Keratinocyte (primary cell): ENCODE measurements around the gene NT5M. TPM values are rescaled to one million over a fixed set of nuclear protein-coding genes. Genes with fewer than 3 reads are reported as not detected.

ENCODE experiments used
- DNase-seq: peaks from one replicate; pipeline ENCODE4 v3.0.0-alpha.2; 2011; ENCODE audit warnings: low read depth, missing footprints, low spot score
- FAIRE-seq: peaks from 2 replicates; lab custom pipeline; 2011; peaks lifted over from hg19 to GRCh38; lab: Jason Lieb, UNC
- H2AFZ ChIP-seq: 2 replicates; pipeline ENCODE4 v1.6.0; 2012; ENCODE audit warnings: low read length, control low read depth, inconsistent platforms; ENCODE audit not compliant: control insufficient read depth
- H3K27ac ChIP-seq: 2 replicates; pipeline ENCODE4 v1.5.1; 2011; ENCODE audit warnings: low read length; ENCODE audit not compliant: control insufficient read depth, insufficient read depth
- H3K27me3 ChIP-seq: 3 replicates; pipeline ENCODE4 v1.6.0; 2011; ENCODE audit warnings: low read length; ENCODE audit not compliant: control insufficient read depth, insufficient read depth; ENCODE audit errors: extremely low read depth
- H3K36me3 ChIP-seq, 2 experiments: 2 replicates in 1 of 2; 3 replicates in 1 of 2; pipeline ENCODE4 v1.5.1; 2011; ENCODE audit warnings: low read length in 2 of 2, mild to moderate bottlenecking in 1 of 2; ENCODE audit not compliant: control insufficient read depth in 2 of 2, insufficient read depth in 2 of 2; ENCODE audit errors: extremely low read depth in 1 of 2
- H3K4me1 ChIP-seq: 3 replicates; pipeline ENCODE4 v1.5.1; 2011; ENCODE audit warnings: low read length; ENCODE audit not compliant: control insufficient read depth, insufficient read depth; ENCODE audit errors: extremely low read depth
- H3K4me2 ChIP-seq: 3 replicates; pipeline ENCODE4 v1.6.0; 2011; ENCODE audit warnings: low read depth, low read length; ENCODE audit not compliant: control insufficient read depth, insufficient read depth; ENCODE audit errors: extremely low read depth
- H3K4me3 ChIP-seq, 3 experiments: fragments of 200-600 bp in 1 of 3; sonication (generic) in 1 of 3; 2 replicates in 2 of 3; 3 replicates in 1 of 3; pipeline ENCODE4 v1.5.1; 2011 to 2016; ENCODE audit warnings: low read length in 3 of 3, mild to moderate bottlenecking in 3 of 3, control low read depth in 2 of 3, inconsistent platforms in 1 of 3, low read depth in 1 of 3, mixed read lengths in 1 of 3, mixed run types in 1 of 3, moderate library complexity in 1 of 3; ENCODE audit not compliant: control insufficient read depth in 2 of 3, insufficient read depth in 2 of 3; ENCODE audit errors: extremely low read depth in 1 of 3
- H3K79me2 ChIP-seq: 2 replicates; pipeline ENCODE4 v1.6.0; 2012; ENCODE audit warnings: low read length; ENCODE audit not compliant: control insufficient read depth, insufficient read depth
- H3K9ac ChIP-seq: 3 replicates; pipeline ENCODE4 v1.6.0; 2011; ENCODE audit warnings: low read length; ENCODE audit not compliant: control insufficient read depth, insufficient read depth; ENCODE audit errors: extremely low read depth
- H3K9me1 ChIP-seq: 3 replicates; pipeline ENCODE4 v1.6.0; 2011; ENCODE audit warnings: low read length; ENCODE audit not compliant: control insufficient read depth, insufficient read depth; ENCODE audit errors: extremely low read depth
- H3K9me3 ChIP-seq: 2 replicates; pipeline ENCODE4 v1.5.1; 2012; ENCODE audit warnings: low read depth, low read length; ENCODE audit not compliant: control insufficient read depth
- H4K20me1 ChIP-seq: 3 replicates; pipeline ENCODE4 v1.6.0; 2011; ENCODE audit warnings: low read length; ENCODE audit not compliant: control insufficient read depth, insufficient read depth; ENCODE audit errors: extremely low read depth
- CTCF ChIP-seq, 3 experiments: IDR thresholded peaks in 1 of 3; conservative IDR thresholded peaks in 1 of 3; optimal IDR thresholded peaks in 1 of 3; 2 replicates in 2 of 3; 3 replicates in 1 of 3; pipeline versions ENCODE3 to v1.5.1; 2011; ENCODE audit warnings: low read length in 3 of 3, mild to moderate bottlenecking in 3 of 3, moderate library complexity in 2 of 3, control low read depth in 1 of 3, inconsistent platforms in 1 of 3; ENCODE audit not compliant: insufficient read depth in 2 of 3; ENCODE audit errors: extremely low read depth in 1 of 3
- EZH2 ChIP-seq: IDR thresholded peaks from one replicate; pipeline ENCODE4 v1.6.1; 2012; ENCODE audit warnings: inconsistent platforms, mild to moderate bottlenecking, low read length, moderate library complexity
- dilution Hi-C: fragments of 300-500 bp; cut with MboI; formaldehyde crosslinking; loops from one replicate; pipeline ENCODE4 v1.7.0; 2020; ENCODE audit warnings: low sequenced_read_pairs; ENCODE audit not compliant: extremely low pct_ligation_motif_present
- polyA plus RNA-seq, 5 experiments: library from polyadenylated mRNA; depleted of rRNA in 3 of 5; stranded (reverse) in 3 of 5; stranded (forward) in 1 of 5; unstranded in 1 of 5; fragments of >200 nt; gene quantifications; 1 replicate in 1 of 5; 2 replicates in 3 of 5; 3 replicates in 1 of 5; pipeline versions ENCODE4 v1.2.1 to v1.2.3, GENCODE V29; 2011 to 2012; ENCODE audit warnings: missing spikeins in 2 of 5, low read depth in 1 of 5, low replicate concordance in 1 of 5

NT5M gene
- polyA plus RNA-seq, 1 donor (not counting 4 experiments of a cell fraction or from before 2014, with no cell fraction given): 0.16 TPM

DNA sequence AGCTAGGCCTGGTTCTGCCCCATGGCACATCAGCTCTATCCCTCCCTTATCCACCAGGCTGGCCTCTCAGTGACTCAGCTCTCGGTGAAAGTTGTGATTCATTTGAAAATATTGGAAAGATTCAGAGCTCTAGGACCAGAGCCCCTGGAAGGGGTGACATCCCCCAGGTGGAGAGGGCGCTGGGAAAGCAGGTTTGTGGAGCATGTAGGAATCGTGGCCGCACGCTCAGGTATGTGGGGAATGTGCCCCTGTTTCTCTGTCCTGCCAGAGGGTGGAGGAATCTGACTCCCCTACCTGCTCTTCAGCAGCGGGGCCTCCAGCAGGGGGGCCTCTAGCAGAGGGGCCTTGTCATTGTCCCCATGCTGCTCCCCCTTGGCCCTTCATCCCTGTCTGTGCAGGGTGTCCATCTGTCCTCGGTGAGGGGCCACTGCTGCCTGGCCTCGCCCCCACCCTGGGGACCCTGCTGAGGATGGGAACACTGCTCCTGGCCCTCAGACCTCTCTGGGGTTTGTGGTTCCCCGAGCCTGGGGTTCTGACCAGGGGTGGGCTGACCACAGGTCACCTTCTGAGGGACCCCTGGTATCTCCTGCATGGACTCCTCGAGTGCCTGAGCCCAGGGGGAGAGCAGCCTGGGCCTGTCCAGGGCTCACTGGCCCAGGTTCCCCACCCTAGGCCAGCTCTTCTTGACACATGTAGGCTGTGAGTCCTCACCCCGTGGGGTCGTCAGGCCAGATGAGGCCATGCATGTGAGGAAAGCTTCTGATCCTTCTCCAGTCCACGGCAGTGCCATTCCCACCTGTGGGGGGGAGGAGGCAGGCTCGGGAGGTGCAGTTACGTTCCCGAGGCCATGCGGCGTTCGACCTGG is 47.5 kb downstream of the NT5M start:
- Histone ChIP-seq H2AFZ (no peak overlapping the region), H3K4me2 (no peak overlapping the region), H3K9me1 (no peaks in the 10 kb centered on the region), H3K4me3 (no peak overlapping the region), H3K79me2 (no peaks in the 10 kb centered on the region), H3K9me3 (no peaks in the 10 kb centered on the region), H3K27me3 (peaks cover 23% of the 10 kb centered on the region), H3K4me1 (peaks cover 3% of the 10 kb centered on the region), H3K27ac (no peak overlapping the region), H3K36me3 (no peaks in the 10 kb centered on the region), H3K9ac (no peak overlapping the region), H4K20me1 (no peaks in the 10 kb centered on the region)
- DNase-seq: no peak
- dilution Hi-C loops: no loop called here
- no peak for TF ChIP-seq EZH2
- TF ChIP-seq CTCF (optimal IDR thresholded peaks at IDR 0.05 in 1 of 3, IDR thresholded peaks at IDR 0.05 in 1 of 3, conservative IDR thresholded peaks at IDR 0.05 in 1 of 3; ENCODE audit: extremely low read depth in 1 of 3, insufficient read depth in 2 of 3, low read length in 3 of 3): no peak
- no peak for FAIRE-seq

DNA sequence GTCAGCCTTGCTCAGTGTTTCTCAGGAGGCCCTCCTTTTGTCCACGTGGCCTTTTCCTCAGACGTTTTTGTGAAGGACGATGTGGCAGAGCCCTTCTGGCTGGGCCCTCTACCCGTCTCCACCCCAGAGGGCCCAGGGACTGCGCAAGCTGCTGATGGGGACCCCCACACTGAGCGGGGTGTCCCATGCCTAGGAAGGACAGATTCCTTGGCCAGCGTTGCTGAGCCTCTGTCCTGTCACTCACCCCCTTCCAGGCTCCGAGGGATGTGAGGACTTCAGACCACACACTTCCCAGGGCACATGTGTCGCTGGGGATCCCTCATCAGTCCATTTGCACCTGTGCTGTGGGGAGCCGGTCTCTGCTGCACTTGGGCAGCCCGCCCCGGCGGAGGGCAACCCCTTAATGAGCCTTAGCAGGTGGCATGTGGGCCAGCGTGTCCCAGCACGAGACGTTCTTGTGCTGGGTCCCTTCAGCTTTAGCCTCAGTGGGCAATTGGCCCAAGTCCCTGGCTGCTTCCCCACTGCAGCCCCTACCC is 48.3 kb downstream of the NT5M start:
- Histone ChIP-seq H3K27ac (no peak overlapping the region), H2AFZ (no peak overlapping the region), H3K9ac (no peak overlapping the region), H3K27me3 (peaks cover 23% of the 10 kb centered on the region), H3K9me3 (no peaks in the 10 kb centered on the region), H3K9me1 (no peaks in the 10 kb centered on the region), H3K4me2 (no peak overlapping the region), H3K4me1 (peaks cover 3% of the 10 kb centered on the region), H3K4me3 (no peak overlapping the region), H4K20me1 (no peaks in the 10 kb centered on the region), H3K36me3 (no peaks in the 10 kb centered on the region), H3K79me2 (no peaks in the 10 kb centered on the region)
- DNase-seq (no peak), FAIRE-seq (no peak)
- dilution Hi-C loops: no loop called here
- TF ChIP-seq EZH2: no peak
- no peak for TF ChIP-seq CTCF (optimal IDR thresholded peaks at IDR 0.05 in 1 of 3, IDR thresholded peaks at IDR 0.05 in 1 of 3, conservative IDR thresholded peaks at IDR 0.05 in 1 of 3; ENCODE audit: extremely low read depth in 1 of 3, insufficient read depth in 2 of 3, low read length in 3 of 3)
